ENCODE measurements around the gene SF3B6.

DNA sequence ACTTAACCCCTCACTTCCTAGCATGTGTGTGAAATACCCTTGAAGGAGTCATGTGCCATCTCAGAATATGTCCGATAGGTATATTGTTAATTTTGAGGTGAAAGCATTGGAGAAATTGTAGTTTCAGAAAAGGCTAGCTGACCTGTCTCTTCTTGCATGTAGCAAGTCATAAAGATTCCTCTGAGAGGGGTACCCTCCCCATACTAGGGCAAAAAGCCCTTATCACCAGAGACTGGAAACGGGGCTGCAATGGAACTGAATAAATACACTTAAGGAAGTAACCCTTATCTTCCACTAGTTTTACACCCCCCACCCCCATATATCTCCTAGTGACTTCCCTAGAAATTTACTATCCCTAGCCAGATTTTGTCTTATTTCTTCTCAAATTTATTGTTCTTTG, 1.8 kb upstream of the SF3B6 start:
- no peak for TF ChIP-seq SIN3A (IDR thresholded peaks at IDR 0.05; ENCODE audit: borderline replicate concordance, insufficient read depth, low read length)
- no peak for TF ChIP-seq FOXP2 (optimal IDR thresholded peaks at IDR 0.05; ENCODE audit: borderline replicate concordance, extremely low read depth, extremely low read length, insufficient read depth)
- TF ChIP-seq, protein P1, sequence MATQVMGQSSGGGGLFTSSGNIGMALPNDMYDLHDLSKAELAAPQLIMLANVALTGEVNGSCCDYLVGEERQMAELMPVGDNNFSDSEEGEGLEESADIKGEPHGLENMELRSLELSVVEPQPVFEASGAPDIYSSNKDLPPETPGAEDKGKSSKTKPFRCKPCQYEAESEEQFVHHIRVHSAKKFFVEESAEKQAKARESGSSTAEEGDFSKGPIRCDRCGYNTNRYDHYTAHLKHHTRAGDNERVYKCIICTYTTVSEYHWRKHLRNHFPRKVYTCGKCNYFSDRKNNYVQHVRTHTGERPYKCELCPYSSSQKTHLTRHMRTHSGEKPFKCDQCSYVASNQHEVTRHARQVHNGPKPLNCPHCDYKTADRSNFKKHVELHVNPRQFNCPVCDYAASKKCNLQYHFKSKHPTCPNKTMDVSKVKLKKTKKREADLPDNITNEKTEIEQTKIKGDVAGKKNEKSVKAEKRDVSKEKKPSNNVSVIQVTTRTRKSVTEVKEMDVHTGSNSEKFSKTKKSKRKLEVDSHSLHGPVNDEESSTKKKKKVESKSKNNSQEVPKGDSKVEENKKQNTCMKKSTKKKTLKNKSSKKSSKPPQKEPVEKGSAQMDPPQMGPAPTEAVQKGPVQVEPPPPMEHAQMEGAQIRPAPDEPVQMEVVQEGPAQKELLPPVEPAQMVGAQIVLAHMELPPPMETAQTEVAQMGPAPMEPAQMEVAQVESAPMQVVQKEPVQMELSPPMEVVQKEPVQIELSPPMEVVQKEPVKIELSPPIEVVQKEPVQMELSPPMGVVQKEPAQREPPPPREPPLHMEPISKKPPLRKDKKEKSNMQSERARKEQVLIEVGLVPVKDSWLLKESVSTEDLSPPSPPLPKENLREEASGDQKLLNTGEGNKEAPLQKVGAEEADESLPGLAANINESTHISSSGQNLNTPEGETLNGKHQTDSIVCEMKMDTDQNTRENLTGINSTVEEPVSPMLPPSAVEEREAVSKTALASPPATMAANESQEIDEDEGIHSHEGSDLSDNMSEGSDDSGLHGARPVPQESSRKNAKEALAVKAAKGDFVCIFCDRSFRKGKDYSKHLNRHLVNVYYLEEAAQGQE (IDR thresholded peaks at IDR 0.05; ENCODE audit: insufficient read depth in 1 of 2, low read depth in 2 of 2, low read length in 2 of 2): no peak
